ENCODE data around the gene FEM1A.
"Not testable (repeated sequence)": the region's sequence is repeated elsewhere in the genome, so short reads cannot be mapped to it uniquely, and the experiment has no call there.

Gene FEM1A, protein sequence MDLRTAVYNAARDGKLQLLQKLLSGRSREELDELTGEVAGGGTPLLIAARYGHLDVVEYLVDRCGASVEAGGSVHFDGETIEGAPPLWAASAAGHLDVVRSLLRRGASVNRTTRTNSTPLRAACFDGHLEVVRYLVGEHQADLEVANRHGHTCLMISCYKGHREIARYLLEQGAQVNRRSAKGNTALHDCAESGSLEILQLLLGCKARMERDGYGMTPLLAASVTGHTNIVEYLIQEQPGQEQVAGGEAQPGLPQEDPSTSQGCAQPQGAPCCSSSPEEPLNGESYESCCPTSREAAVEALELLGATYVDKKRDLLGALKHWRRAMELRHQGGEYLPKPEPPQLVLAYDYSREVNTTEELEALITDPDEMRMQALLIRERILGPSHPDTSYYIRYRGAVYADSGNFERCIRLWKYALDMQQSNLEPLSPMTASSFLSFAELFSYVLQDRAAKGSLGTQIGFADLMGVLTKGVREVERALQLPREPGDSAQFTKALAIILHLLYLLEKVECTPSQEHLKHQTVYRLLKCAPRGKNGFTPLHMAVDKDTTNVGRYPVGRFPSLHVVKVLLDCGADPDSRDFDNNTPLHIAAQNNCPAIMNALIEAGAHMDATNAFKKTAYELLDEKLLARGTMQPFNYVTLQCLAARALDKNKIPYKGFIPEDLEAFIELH

DNA sequence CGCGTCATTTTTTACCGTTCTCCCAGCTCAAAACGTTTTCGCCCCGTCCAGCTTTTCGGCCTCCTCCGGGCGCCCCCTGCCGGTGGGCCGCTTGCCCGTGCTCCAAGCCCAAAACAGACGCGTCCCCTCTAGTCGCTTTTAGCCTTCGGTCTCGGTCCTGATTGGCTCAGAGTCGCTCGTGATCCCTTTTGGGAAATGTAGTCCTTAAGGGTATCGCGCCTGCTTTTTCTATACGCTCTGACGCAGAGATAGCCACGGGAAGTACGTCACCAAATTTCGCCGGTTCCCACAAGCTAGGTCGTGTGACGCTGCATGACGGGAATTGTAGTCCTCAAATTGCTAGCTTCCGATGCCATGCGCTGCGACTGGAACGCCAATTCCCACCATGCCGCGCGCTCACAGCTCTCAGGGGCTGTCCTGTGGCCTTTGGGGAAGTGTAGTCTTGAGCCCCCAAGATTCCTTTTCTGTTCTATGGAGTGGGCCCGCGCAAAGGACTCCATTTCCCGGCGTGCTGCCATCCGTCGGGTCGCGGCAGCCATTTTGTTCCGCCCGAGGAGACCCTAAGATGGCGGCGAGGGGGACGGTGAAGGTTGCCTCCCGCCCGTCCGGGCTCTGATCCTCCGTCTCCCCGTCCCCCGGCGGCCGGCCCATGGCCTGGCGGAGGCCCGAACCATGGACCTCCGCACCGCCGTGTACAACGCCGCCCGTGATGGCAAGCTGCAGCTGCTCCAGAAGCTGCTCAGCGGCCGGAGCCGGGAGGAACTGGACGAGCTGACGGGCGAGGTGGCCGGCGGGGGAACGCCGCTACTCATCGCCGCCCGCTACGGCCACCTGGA, at the start of gene FEM1A:
Gene FEM1A (plus strand): TSS at position 552 of the 836 bp plus-strand sequence. CDS start 121 bp downstream, at position 673.
- DNase-seq: peak; percentile 98

DNA sequence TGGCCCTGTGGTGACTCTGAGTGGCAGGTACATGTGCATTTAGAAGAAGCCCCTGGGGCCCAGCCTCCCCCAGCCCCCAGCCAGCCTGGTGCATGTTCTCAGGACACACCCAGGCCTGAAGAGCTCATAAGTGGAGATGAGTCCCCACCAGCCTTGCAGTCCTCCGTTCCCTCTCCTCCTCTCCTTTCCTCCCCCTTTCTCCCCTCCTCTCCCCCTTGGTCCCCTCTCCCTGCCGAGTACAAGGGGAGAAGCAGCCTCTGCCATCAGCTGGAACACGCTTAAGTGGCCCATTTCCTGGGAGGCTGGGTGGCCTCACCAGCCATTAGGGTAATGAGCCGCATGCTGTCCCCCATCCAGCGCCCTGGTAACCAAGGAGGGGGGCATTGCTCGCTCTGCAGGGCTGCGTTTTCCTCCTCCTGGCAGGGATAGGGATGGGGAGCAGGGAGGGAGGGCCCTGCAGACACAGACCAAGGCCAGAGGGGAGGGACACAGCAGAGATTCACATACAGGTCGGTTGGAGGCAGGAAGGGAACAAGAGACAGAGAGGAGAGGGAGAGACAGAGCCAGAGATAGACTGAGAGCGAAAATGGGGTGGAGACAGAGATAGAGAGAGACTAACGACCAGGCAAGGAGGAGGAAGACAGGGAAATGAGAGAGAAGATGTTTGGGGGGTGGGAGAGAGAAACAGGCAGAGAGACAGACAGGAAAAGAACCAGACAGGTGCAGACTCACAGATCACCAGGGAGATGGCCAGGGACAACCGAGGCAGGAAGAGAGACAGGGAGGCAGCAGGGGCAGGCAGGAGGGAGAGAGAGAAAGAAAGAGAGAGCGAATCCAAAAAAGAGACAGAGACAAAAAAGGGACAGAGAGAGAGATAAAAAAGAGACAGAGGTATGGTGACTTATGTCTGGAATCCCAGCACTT, 48.5 kb upstream of the FEM1A start:
- no peak for DNase-seq

DNA sequence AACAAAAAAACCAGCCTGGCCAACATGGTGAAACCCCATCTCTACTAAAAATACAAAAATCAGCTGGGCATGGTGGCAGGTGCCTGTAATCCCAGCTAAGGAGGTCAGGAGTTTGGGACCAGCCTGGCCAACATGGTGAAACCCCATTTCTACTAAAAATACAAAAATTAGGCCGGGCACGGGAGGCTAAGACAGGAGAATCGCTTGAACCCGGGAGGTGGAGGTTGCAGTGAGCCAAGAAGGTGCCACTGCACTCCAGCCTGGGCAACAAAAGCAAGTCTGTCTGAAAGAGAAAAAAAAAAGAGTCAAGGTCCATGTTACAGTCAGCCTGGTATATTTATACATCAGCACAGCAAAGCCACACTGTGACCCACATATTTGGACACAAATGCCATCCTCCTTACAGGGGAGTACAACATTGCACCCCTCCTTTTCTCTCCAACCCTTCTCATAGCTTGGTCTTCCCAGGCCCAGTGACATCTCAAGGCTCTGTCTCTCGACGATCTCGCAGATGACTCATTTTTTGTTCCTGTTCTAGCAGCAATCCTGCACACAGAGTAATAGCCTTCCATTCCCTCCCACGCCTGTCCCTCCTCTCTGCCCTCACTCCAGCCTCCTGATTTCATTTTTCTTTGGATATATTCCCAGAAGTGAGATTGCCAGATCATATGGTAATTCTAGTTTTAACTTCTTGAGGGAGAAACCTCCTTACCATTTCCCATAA, 46.9 kb upstream of the FEM1A start:
- no peak for DNase-seq

DNA sequence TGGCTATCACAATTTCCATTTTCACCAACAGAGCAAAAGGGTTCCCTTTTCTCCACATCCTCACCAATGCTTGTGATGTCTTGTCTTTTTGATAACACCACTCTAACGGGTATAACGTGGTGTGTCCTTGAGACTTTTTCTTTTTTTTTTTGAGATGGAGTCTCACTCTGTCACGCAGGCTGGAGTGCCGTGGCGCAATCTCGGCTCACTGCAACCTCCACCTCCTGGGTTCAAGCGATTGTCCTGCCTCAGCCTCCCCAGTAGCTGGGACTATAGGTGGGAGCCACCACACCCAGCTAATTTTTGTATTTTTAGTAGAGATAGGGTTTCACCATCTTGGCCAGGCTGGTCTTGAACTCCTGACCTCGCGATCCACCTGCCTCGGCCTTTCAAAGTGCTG, 46.4 kb upstream of the FEM1A start:
- not testable (repeated sequence) for DNase-seq

- no peak for DNase-seq
Measured at GRCh38 chr19:4745986-4746385, 45.5 kb upstream of the FEM1A start.

- DNase-seq: no peak
Measured at GRCh38 chr19:4748185-4748584, 43.3 kb upstream of the FEM1A start.

DNA sequence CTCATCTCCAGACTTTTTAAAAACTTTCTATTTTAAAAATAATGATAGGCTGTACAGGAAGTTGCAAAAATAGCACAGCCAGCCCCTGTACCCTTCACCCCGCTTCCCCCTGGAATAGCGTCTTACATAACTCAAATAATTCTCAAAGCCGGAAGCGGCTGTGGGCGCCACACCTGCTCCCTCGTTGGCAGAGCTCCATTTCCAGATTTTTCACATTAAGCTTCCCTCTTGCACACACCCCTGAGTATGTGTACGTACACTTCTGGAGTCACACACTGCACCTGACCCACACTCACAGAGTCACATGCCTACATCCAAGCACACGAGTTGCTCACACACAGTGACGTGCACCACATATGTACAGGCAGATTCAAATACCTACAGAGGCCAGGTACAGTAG, 42.9 kb upstream of the FEM1A start:
- DNase-seq: no peak

- DNase-seq: no peak
Measured at GRCh38 chr19:4749870-4750590, 41.5 kb upstream of the FEM1A start.

DNA sequence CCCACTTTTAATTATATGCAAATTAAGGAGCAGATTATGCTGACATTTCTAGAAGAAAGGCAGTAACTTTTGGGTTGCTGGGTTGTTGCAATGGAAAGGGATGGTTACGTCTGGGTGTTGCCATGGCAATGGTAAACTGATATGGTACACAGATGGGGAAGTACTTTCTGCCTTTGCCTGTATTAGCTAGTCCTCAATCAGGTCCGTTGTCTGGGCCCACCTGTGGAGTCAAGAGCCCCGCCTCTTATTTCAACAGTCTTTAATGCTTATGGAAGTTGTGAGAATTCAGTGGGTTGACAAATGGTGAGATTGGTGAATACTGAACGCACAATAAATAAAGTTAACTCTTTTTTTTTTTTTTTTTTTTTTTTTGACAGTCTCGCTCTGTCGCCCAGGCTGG, 37.3 kb upstream of the FEM1A start:
- no peak for DNase-seq

DNA sequence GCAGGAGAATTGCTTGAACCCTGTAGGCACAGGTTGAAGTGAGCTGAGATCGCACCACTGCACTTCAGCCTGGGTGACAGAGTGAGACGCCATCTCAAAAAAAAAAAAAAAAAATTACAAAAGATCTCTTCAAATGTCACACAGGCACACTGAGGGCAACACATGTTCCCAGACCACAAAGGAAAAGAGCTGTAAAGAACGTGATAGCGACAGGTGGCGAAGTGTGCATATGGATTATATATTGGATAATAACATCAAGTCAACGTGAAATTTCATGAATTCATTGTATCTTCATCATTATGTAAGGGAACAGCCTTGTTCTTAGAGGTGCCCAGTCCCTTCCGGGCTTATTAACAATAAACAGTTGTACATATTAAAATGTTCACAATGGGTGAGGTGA, 36.1 kb upstream of the FEM1A start:
- no peak for DNase-seq

DNA sequence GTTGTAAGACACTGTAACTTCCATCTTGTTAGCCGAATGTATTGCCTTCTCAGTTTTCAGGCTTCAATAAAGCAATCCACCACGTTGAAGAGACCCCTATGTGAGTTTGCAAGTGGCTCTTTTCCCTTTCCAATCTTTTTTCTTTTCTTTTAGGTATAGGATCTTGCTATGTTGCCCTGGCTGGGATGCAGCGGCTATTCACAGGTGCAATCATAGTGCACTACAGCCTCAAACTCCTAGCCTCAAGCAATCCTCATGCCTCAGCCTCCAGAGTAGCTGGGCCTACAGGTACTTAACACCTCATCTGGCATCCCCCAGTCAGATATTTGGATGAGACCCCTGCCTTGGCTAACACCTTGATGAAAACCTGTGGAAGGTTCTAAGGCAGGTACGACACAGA, 33.5 kb upstream of the FEM1A start:
- DNase-seq: no peak

DNA sequence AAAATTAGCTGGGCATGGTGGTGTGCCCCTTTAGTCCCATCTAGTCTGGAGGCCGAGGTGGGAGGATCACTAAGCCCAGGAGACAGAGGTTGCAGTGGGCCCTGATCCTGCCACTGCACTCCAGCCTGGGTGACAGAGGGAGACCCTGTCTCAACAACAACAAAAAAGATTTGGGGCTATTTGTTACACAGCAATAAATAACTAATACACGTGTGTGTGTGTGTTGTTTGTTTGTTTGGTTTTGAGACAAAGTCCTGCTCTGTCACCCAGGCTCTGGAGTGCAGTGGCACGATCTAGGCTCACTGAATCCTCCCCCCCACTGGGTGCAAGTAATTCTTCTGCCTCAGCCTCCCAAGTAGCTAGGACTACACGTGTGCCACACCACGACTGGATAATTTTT, 32.9 kb upstream of the FEM1A start:
- DNase-seq: no peak

DNA sequence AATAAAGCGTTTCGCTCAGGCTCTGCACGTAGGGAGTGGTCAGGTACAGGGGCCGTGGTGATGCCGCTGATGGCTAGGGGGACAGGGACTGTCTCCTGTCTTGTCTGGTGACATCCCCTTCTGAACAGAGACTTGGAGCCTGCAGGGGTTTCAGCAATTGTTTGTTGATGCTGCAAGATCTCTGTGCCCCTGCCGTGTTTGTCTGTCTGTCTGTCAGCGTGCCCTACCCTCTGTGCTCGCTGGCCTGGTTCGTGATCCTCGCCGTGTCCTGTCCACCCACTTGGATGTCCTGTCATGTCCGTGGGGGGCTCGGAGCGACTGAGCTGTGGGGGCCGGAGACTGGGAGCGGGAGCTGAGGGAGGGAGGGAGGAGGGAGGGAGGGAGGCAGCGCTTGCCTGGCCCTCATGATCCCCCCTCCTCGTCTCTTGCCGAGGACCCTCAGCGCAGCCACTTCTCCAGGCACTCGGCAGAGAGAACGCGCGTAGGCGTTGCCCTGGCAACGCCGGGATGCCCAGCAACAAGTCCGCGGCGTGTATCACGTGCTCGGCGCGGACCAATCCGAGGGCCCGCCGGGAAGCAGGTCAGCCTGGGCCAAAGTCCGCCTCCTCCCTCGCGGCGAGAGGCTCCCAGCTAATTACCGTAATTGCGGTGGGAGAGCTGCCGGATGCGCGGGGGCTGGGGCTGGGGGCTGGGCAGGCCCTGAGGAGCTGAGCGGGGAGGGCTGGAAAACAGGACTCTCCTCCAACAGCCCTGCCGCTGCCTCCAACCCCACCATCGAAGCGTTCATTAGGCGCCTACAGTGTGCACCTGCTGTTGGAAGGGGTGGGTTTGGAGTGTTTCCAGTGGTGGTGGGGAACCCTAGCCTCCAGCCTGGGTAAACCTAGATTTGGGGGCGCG, 31.9 kb upstream of the FEM1A start:
- peak; percentile 48 for DNase-seq

DNA sequence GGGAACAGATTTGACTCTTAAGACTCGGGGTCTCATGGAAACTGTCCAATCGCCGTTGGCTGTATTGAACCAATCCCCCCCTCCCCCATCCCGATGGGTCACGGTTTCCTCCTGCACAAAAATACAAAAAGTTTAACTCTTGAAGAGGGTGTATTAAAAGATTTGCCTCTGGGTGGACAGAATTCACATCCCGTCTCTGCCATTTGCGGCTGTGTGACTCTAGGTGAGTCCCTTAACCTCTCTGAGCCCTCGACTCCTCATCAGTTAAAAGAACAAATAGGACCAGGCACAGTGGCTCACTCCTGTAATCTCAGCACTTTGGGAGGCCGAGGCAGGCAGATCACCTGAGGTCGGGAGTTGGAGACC, 31.3 kb upstream of the FEM1A start:
- no peak for DNase-seq

DNA sequence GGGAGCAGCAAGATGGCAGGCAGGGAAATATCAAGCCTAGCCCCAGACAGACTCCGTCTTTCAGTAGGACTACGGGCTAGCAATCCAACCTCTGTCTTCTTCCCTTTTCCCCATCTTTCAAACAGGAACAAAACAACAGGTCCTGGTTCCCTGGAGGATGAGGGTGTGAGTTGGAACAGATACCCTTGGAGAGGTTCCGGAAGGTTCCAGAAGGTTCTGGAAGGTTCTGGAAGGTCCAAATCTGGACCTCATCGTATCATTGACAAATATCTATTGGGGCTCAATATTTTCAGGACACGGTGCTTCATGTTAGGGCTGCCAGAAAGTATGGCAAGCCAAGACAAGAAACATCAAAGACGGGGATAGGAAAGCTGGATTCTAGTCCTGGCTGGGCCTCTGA, 28.5 kb upstream of the FEM1A start:
- no peak for DNase-seq

- no peak for DNase-seq
Measured at GRCh38 chr19:4764393-4764660, 27.2 kb upstream of the FEM1A start.

- peak; percentile 77 for DNase-seq
Measured at GRCh38 chr19:4768934-4769777, 22.4 kb upstream of the FEM1A start.

- DNase-seq: no peak
Measured at GRCh38 chr19:4772566-4772965, 19.0 kb upstream of the FEM1A start.

DNA sequence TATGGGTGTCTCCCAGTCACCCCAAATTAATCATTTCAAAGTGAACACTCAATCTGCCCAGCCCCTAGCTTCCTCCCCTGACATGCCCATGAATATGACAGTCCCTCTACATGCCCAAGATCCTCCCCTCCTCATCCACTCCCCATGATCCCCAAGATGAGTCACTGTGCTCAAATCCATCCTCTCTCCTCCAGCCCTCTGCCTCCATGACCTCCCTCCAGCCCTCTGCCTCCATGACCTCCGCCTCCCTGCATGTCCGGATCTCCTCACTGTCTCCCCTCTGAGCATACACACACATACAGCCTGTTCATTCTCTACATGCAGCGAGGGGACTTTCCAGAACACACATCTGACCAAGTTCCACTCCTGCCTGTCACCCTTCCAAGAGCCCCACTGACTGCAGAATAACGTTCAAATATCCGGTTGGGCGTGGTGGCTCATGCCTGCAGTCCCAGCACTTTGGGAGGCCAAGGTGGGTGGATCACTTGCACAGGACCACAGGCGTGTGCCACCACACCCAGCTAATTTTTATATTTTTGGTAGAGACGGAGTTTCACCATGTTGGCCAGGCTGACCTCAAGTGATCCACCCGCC, 18.4 kb upstream of the FEM1A start:
- DNase-seq: no peak
